ENCODE results near the gene MARCHF6.
"Not testable (repeated sequence)": the region's sequence is repeated elsewhere in the genome, so short reads cannot be mapped to it uniquely, and the experiment has no call there.

The MARCHF6 gene

GRCh38 chr5:10374046-10375022 lies 20.8 kb downstream of the MARCHF6 start:
- DNase-seq = peak in 2 of 56 donors; percentile 21 to 25

GRCh38 chr5:10375146-10375545 lies 21.7 kb downstream of the MARCHF6 start:
- DNase-seq = not testable (repeated sequence)

GRCh38 chr5:10376544-10376943 lies 23.0 kb downstream of the MARCHF6 start:
- no peak for DNase-seq

- DNase-seq = no peak
Measured at GRCh38 chr5:10377081-10377480, 23.6 kb downstream of the MARCHF6 start.

- no peak for DNase-seq
Measured at GRCh38 chr5:10381803-10382202, 28.3 kb downstream of the MARCHF6 start.

- DNase-seq = no peak
Measured at GRCh38 chr5:10384483-10384882, 31.0 kb downstream of the MARCHF6 start.

- no peak for DNase-seq
Measured at GRCh38 chr5:10387690-10388089, 34.2 kb downstream of the MARCHF6 start.

GRCh38 chr5:10391130-10391529 lies 37.6 kb downstream of the MARCHF6 start:
- no peak for DNase-seq

- not testable (repeated sequence) for DNase-seq
Measured at GRCh38 chr5:10392567-10393328, 39.3 kb downstream of the MARCHF6 start.

- DNase-seq = no peak
Measured at GRCh38 chr5:10393491-10393890, 40.0 kb downstream of the MARCHF6 start.

- DNase-seq = no peak
Measured at GRCh38 chr5:10396552-10396951, 43.1 kb downstream of the MARCHF6 start.

GRCh38 chr5:10399839-10400238 lies 46.3 kb downstream of the MARCHF6 start:
- no peak for DNase-seq

GRCh38 chr5:10400411-10400810 lies 46.9 kb downstream of the MARCHF6 start:
- DNase-seq = no peak

GRCh38 chr5:10400831-10401230 lies 47.3 kb downstream of the MARCHF6 start:
- DNase-seq = no peak

- no peak for DNase-seq
Measured at GRCh38 chr5:10401498-10401897, 48.0 kb downstream of the MARCHF6 start.

Data from nucleus accumbens (tissue), 56 donors.